ENCODE measurements around the gene MYO10.

GRCh38 chr5:16921211-16921610 lies 14.9 kb downstream of the MYO10 start:
- TF ChIP-seq CTCF (conservative IDR thresholded peaks at IDR 0.05; ENCODE audit: low read depth in 2 of 2), result no peak
- no peak for TF ChIP-seq EZH2 (IDR thresholded peaks at IDR 0.05; ENCODE audit: low read depth, unreplicated experiment)
- TF ChIP-seq STAT1 (IDR thresholded peaks at IDR 0.05; ENCODE audit: unreplicated experiment), result no peak
- no peak for TF ChIP-seq POLR2AphosphoS5 (IDR thresholded peaks at IDR 0.05; ENCODE audit: low read depth)
- no peak for TF ChIP-seq EZH2phosphoT487 (IDR thresholded peaks at IDR 0.05; ENCODE audit: unreplicated experiment)
- no peak for TF ChIP-seq REST (IDR thresholded peaks at IDR 0.05; ENCODE audit: unreplicated experiment)
- no peak for TF ChIP-seq CREB1 (CRISPR knock-in tag; IDR thresholded peaks at IDR 0.05; ENCODE audit: low read depth)
- no peak for TF ChIP-seq NANOG (IDR thresholded peaks at IDR 0.05; ENCODE audit: borderline replicate concordance)
- no peak for TF ChIP-seq ZNF462 (CRISPR knock-in tag; IDR thresholded peaks at IDR 0.05)
- TF ChIP-seq ZNF331 (CRISPR knock-in tag; IDR thresholded peaks at IDR 0.05; ENCODE audit: low read depth), result no peak
- TF ChIP-seq ZNF114 (CRISPR knock-in tag; IDR thresholded peaks at IDR 0.05), result no peak
- no peak for TF ChIP-seq JUNB (IDR thresholded peaks at IDR 0.05; ENCODE audit: unreplicated experiment)
- TF ChIP-seq, protein P1, sequence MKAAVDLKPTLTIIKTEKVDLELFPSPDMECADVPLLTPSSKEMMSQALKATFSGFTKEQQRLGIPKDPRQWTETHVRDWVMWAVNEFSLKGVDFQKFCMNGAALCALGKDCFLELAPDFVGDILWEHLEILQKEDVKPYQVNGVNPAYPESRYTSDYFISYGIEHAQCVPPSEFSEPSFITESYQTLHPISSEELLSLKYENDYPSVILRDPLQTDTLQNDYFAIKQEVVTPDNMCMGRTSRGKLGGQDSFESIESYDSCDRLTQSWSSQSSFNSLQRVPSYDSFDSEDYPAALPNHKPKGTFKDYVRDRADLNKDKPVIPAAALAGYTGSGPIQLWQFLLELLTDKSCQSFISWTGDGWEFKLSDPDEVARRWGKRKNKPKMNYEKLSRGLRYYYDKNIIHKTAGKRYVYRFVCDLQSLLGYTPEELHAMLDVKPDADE (IDR thresholded peaks at IDR 0.05), result no peak

Data from GM23338 (cell line).